Neural cell (in vitro differentiated cells): ENCODE measurements around the gene USP15. TPM values are rescaled to one million over a fixed set of nuclear protein-coding genes. Genes with fewer than 3 reads are reported as not detected.

Experiments used
- H2AFZ ChIP-seq: fragments of 200-600, 300-800 bp; sonication (generic), shearing (Covaris generic); 2 replicates; pipeline ENCODE4 v1.6.0; 2014; ENCODE audit warnings: low read depth, mild to moderate bottlenecking, antibody characterized with exemption, low read length, moderate library complexity
- H3F3A ChIP-seq: fragments of 200-600 bp; shearing (Covaris generic); 2 replicates; pipeline ENCODE4 v1.6.1; 2016; ENCODE audit warnings: mild to moderate bottlenecking, moderate library complexity, mixed read lengths, antibody characterized with exemption, low read length; ENCODE audit not compliant: insufficient read depth, poor library complexity, severe bottlenecking
- H3K27ac ChIP-seq: fragments of 200-600, 300-800 bp; sonication (generic), shearing (Covaris generic); 2 replicates; pipeline ENCODE4 v1.5.1; 2014; ENCODE audit warnings: mild to moderate bottlenecking, low read length, moderate library complexity
- H3K27me3 ChIP-seq: fragments of 300-800, 200-600 bp; sonication (generic), shearing (Covaris generic); 2 replicates; pipeline ENCODE4 v1.6.0; 2014; ENCODE audit warnings: mild to moderate bottlenecking, low read depth, low read length, moderate library complexity; ENCODE audit not compliant: insufficient read depth
- H3K36me3 ChIP-seq: fragments of 300-800, 200-600 bp; sonication (generic), shearing (Covaris generic); 2 replicates; pipeline ENCODE4 v1.5.1; 2014; ENCODE audit warnings: mild to moderate bottlenecking, antibody characterized with exemption, low read length, moderate library complexity; ENCODE audit not compliant: insufficient read depth
- H3K4me2 ChIP-seq: fragments of 300-800, 200-600 bp; sonication (generic), shearing (Covaris generic); 2 replicates; pipeline ENCODE4 v1.6.0; 2014; ENCODE audit warnings: mild to moderate bottlenecking, low read length
- H3K4me3 ChIP-seq: fragments of 300-800, 200-600 bp; sonication (generic), shearing (Covaris generic); 2 replicates; pipeline ENCODE4 v1.5.1; 2014; ENCODE audit warnings: mild to moderate bottlenecking, low read length, moderate library complexity
- H3K79me2 ChIP-seq: fragments of 200-600 bp; shearing (Covaris generic); replicated peaks from 2 replicates; pipeline ENCODE4 v1.6.0; 2014; ENCODE audit warnings: mild to moderate bottlenecking, low read length, moderate library complexity; ENCODE audit not compliant: insufficient read depth
- H3K9ac ChIP-seq: fragments of 300-800, 200-600 bp; sonication (generic), shearing (Covaris generic); 2 replicates; pipeline ENCODE4 v1.6.1; 2016; ENCODE audit warnings: mild to moderate bottlenecking, low read length, mixed read lengths
- H3K9me2 ChIP-seq: fragments of 200-600 bp; shearing (Covaris generic); 2 replicates; pipeline ENCODE4 v1.6.1; 2016; ENCODE audit warnings: mild to moderate bottlenecking, low read length, mixed read lengths; ENCODE audit not compliant: insufficient read depth
- H3K9me3 ChIP-seq: fragments of 200-600, 300-800 bp; sonication (generic), shearing (Covaris generic); 2 replicates; pipeline ENCODE4 v1.6.1; 2016; ENCODE audit warnings: mild to moderate bottlenecking, mixed run types, low read length, moderate library complexity, mixed read lengths
- H4K20me1 ChIP-seq: fragments of 200-600 bp; shearing (Covaris generic); 2 replicates; pipeline ENCODE4 v1.6.1; 2016; ENCODE audit warnings: mild to moderate bottlenecking, mixed run types; ENCODE audit not compliant: insufficient read depth
- EP300 ChIP-seq: fragments of 450-650 bp; conservative IDR thresholded peaks from 2 replicates; pipeline ENCODE4 v1.6.1; 2014; ENCODE audit warnings: antibody characterized with exemption, mild to moderate bottlenecking, moderate library complexity; ENCODE audit not compliant: poor library complexity, severe bottlenecking
- EZH2 ChIP-seq: fragments of 200-600, 300-800 bp; shearing (Covaris generic), sonication (generic); IDR thresholded peaks from 2 replicates; pipeline ENCODE4 v1.6.1; 2014; ENCODE audit warnings: antibody characterized with exemption, low read length, borderline replicate concordance, mild to moderate bottlenecking; ENCODE audit not compliant: insufficient read depth, poor library complexity, severe bottlenecking
- MXI1 ChIP-seq: fragments of 450-650 bp; conservative IDR thresholded peaks from 2 replicates; pipeline ENCODE4 v1.6.1; 2014; ENCODE audit warnings: antibody characterized with exemption, mild to moderate bottlenecking; ENCODE audit not compliant: poor library complexity, severe bottlenecking
- POLR2AphosphoS5 ChIP-seq: IDR thresholded peaks from 2 replicates; pipeline ENCODE4 v1.6.1; 2012
- RAD21 ChIP-seq: fragments of 450-650 bp; conservative IDR thresholded peaks from 2 replicates; pipeline ENCODE4 v1.6.1; 2014; ENCODE audit warnings: antibody characterized with exemption, mild to moderate bottlenecking, moderate library complexity
- SMC3 ChIP-seq: fragments of 450-650 bp; conservative IDR thresholded peaks from 2 replicates; pipeline ENCODE4 v1.6.1; 2014; ENCODE audit warnings: antibody characterized with exemption, mild to moderate bottlenecking, moderate library complexity; ENCODE audit not compliant: poor library complexity
- TAF1 ChIP-seq: IDR thresholded peaks from 2 replicates; pipeline ENCODE4 v1.6.1; 2012; ENCODE audit warnings: low read depth
- polyA plus RNA-seq: library from polyadenylated mRNA; depleted of rRNA; stranded (reverse); fragments of >200 nt; gene quantifications from 2 replicates; pipeline ENCODE4 v1.2.3, GENCODE V29; 2014
- TF ChIP-seq, protein P1 (sequence below): IDR thresholded peaks from 2 replicates; pipeline ENCODE4 v1.6.1; 2012; ENCODE audit warnings: borderline replicate concordance
- TF ChIP-seq, protein P2 (sequence below): fragments of 450-650 bp; IDR thresholded peaks from 2 replicates; pipeline ENCODE4 v1.5.1; 2014; ENCODE audit warnings: antibody characterized with exemption, mild to moderate bottlenecking, moderate library complexity; ENCODE audit not compliant: poor library complexity, severe bottlenecking

USP15 gene
- polyA plus RNA-seq, 1 donor from 2014 or later, result 113 TPM

DNA sequence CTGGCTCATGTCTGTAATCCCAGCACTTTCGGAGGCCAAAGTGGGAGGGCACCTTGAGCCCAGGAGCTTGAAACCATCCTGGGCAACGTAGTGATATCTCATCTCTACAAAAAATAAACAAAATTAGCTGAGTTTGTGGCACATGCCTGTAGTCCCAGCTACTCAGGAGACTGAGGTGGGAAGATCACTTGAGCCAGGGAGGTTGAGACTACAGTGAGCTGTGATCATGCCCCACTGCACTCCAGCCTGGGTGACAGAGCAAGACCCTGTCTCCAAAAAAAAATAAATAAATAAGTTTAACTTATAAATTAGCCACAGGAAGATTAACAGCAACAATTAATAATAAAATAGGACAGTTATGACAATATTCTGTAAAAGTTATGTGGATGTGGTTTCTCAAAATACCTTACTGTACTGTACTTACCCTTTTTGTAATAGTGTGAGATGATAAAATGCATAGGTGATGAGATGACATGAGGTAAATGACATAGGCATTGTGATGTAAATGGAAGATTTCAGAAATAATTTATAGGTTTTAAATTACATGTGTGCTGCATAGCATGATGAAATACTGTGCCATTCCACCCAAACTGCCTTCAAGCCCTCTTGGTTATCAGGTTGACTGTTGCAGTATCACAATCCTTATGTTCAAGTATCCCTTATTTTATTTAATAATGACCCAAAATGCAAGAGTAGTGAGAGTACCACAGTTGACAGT, 22.0 kb downstream of the USP15 start:
- H4K20me1 ChIP-seq, result no peaks in the 10 kb centered on the region

DNA sequence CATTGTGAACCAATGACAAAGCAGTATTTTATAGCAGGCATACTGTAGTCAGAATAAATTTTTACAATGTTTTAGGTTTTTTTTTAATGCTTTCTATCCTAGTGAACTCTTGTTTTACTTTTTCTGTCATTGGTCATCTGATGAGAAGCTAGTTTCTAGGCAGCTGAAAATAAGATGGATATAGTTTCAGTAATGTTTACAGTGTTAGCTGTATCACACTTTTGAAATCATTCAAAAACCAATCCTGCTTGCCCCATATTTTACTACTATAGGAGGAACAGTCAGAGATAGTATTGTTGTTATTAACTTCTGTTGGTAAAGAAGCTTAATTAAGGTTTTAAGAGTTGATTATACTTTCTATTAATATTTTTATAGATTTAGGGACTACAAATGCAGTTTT, 24.5 kb downstream of the USP15 start:
- H3K27me3 ChIP-seq, result no peaks in the 10 kb centered on the region
- H3K36me3 ChIP-seq, result no peaks in the 10 kb centered on the region
- no peak overlapping the region for H3K9ac ChIP-seq
- no peaks in the 10 kb centered on the region for H3F3A ChIP-seq
- no peak overlapping the region for H3K27ac ChIP-seq
- no peaks in the 10 kb centered on the region for H3K9me3 ChIP-seq
- no peaks in the 10 kb centered on the region for H4K20me1 ChIP-seq
- no peaks in the 10 kb centered on the region for H3K9me2 ChIP-seq
- no peak for TF ChIP-seq EP300
- TF ChIP-seq MXI1, result no peak
- H3K4me2 ChIP-seq, result no peak overlapping the region
- H3K79me2 ChIP-seq, result peaks cover 62% of the 10 kb centered on the region
- no peak overlapping the region for H2AFZ ChIP-seq
- H3K4me3 ChIP-seq, result no peak overlapping the region

More for the DNA sequence above, 22.0 kb downstream of the USP15 start:
- TF ChIP-seq, protein P1, sequence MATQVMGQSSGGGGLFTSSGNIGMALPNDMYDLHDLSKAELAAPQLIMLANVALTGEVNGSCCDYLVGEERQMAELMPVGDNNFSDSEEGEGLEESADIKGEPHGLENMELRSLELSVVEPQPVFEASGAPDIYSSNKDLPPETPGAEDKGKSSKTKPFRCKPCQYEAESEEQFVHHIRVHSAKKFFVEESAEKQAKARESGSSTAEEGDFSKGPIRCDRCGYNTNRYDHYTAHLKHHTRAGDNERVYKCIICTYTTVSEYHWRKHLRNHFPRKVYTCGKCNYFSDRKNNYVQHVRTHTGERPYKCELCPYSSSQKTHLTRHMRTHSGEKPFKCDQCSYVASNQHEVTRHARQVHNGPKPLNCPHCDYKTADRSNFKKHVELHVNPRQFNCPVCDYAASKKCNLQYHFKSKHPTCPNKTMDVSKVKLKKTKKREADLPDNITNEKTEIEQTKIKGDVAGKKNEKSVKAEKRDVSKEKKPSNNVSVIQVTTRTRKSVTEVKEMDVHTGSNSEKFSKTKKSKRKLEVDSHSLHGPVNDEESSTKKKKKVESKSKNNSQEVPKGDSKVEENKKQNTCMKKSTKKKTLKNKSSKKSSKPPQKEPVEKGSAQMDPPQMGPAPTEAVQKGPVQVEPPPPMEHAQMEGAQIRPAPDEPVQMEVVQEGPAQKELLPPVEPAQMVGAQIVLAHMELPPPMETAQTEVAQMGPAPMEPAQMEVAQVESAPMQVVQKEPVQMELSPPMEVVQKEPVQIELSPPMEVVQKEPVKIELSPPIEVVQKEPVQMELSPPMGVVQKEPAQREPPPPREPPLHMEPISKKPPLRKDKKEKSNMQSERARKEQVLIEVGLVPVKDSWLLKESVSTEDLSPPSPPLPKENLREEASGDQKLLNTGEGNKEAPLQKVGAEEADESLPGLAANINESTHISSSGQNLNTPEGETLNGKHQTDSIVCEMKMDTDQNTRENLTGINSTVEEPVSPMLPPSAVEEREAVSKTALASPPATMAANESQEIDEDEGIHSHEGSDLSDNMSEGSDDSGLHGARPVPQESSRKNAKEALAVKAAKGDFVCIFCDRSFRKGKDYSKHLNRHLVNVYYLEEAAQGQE, result no peak
- no peak for TF ChIP-seq MXI1
- Histone ChIP-seq H3K79me2 (peaks cover 58% of the 10 kb centered on the region), H3K9me2 (no peaks in the 10 kb centered on the region), H3F3A (no peaks in the 10 kb centered on the region), H3K9ac (no peak overlapping the region), H3K4me3 (no peak overlapping the region), H3K36me3 (no peaks in the 10 kb centered on the region), H3K27ac (no peak overlapping the region), H2AFZ (no peak overlapping the region), H3K9me3 (no peaks in the 10 kb centered on the region), H3K4me2 (no peak overlapping the region), H3K27me3 (no peaks in the 10 kb centered on the region)

DNA sequence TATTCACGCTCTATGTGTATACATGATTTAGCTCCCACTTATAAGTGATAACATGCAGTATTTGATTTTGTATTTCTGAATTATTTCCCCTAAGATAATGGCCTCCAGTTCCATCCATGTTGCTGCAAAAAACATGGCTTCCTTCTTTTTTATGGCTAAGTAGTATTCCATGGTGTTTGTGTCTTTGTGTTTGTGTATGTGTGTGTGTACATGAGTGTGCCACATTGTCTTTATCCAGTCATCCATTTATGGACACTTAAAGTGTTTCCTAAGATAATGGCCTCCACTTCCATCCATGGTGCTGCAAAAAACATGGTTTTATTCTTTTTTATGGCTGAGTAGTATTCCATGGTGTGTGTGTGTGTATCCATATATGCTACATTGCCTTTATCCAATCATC, 25.1 kb downstream of the USP15 start:
- no peak for TF ChIP-seq RAD21
- TF ChIP-seq, protein P1, result no peak
- no peak for TF ChIP-seq MXI1
- no peak for TF ChIP-seq TAF1
- no peak for TF ChIP-seq POLR2AphosphoS5
- no peak for TF ChIP-seq EZH2
- TF ChIP-seq, protein P2, sequence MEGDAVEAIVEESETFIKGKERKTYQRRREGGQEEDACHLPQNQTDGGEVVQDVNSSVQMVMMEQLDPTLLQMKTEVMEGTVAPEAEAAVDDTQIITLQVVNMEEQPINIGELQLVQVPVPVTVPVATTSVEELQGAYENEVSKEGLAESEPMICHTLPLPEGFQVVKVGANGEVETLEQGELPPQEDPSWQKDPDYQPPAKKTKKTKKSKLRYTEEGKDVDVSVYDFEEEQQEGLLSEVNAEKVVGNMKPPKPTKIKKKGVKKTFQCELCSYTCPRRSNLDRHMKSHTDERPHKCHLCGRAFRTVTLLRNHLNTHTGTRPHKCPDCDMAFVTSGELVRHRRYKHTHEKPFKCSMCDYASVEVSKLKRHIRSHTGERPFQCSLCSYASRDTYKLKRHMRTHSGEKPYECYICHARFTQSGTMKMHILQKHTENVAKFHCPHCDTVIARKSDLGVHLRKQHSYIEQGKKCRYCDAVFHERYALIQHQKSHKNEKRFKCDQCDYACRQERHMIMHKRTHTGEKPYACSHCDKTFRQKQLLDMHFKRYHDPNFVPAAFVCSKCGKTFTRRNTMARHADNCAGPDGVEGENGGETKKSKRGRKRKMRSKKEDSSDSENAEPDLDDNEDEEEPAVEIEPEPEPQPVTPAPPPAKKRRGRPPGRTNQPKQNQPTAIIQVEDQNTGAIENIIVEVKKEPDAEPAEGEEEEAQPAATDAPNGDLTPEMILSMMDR, result no peak
- TF ChIP-seq SMC3, result no peak
- no peak for TF ChIP-seq EP300
- Histone ChIP-seq H3F3A (no peaks in the 10 kb centered on the region), H3K36me3 (no peaks in the 10 kb centered on the region), H3K79me2 (peaks cover 62% of the 10 kb centered on the region), H3K9me3 (no peaks in the 10 kb centered on the region), H3K27ac (no peak overlapping the region), H4K20me1 (no peaks in the 10 kb centered on the region), H3K4me3 (no peak overlapping the region), H2AFZ (no peak overlapping the region), H3K9ac (no peak overlapping the region), H3K9me2 (no peaks in the 10 kb centered on the region), H3K4me2 (no peak overlapping the region), H3K27me3 (no peaks in the 10 kb centered on the region)
